PC-3 (cell line): ENCODE measurements around the gene ZNF275. TPM values are rescaled to one million over a fixed set of nuclear protein-coding genes. Genes with fewer than 3 reads are reported as not detected.

Source experiments
- ATAC-seq: fragments of 200-7000 bp; cut with Tn5 transposase; 2 replicates; pipeline ENCODE4 v1.9.1; 2020; ENCODE audit warnings: mild to moderate bottlenecking, moderate library complexity
- BruUV-seq: library from RNA; stranded (reverse); fragments of 400-500 nt; replicated peaks from 2 replicates; lab custom pipeline; 2021; lab: Mats Ljungman, UMichigan
- CTCF ChIA-PET: fragments of 300-600 bp; sonication (Branson Sonifier 250); formaldehyde crosslinking; loops from one replicate; lab custom pipeline; 2022; ENCODE audit warnings: antibody characterized with exemption; lab: Charles Lee
- POLR2A ChIA-PET: fragments of 300-600 bp; sonication (Branson Sonifier 250); formaldehyde crosslinking; loops from one replicate; lab custom pipeline; 2022; ENCODE audit warnings: antibody characterized with exemption; ENCODE audit not compliant: unreplicated experiment; lab: Charles Lee
- DNase-seq: peaks from one replicate; pipeline ENCODE4 v3.0.0-alpha.2; 2015
- H2AFZ ChIP-seq: fragments of 300-600 bp; sonication (generic); 2 replicates; pipeline ENCODE4 v1.6.0; 2016; ENCODE audit warnings: antibody characterized with exemption, low read length
- H3F3A ChIP-seq: fragments of 300-600 bp; sonication (generic); one replicate; pipeline ENCODE4 v1.6.0; 2017; ENCODE audit warnings: antibody characterized with exemption, low read length, control low read depth, mild to moderate bottlenecking; ENCODE audit not compliant: unreplicated experiment
- H3K27ac ChIP-seq: fragments of 300-600 bp; sonication (generic); 2 replicates; pipeline ENCODE4 v1.5.1; 2016; ENCODE audit warnings: mild to moderate bottlenecking, low read length
- H3K27me3 ChIP-seq: fragments of 300-600 bp; sonication (generic); 2 replicates; pipeline ENCODE4 v1.6.1; 2016; ENCODE audit warnings: low read length, mixed read lengths
- H3K36me3 ChIP-seq: fragments of 300-600 bp; sonication (generic); 2 replicates; pipeline ENCODE4 v1.6.1; 2016; ENCODE audit warnings: low read depth, mixed run types, low read length, mixed read lengths
- H3K4me1 ChIP-seq: fragments of 300-600 bp; sonication (generic); 2 replicates; pipeline ENCODE4 v1.5.1; 2016; ENCODE audit warnings: low read length; ENCODE audit not compliant: insufficient read depth
- H3K4me2 ChIP-seq: fragments of 300-600 bp; sonication (generic); 2 replicates; pipeline ENCODE4 v1.6.0; 2016; ENCODE audit warnings: low read length
- H3K4me3 ChIP-seq: fragments of 300-600 bp; sonication (generic); 2 replicates; pipeline ENCODE4 v1.5.1; 2016; ENCODE audit warnings: mild to moderate bottlenecking, low read length, mixed read lengths
- H3K79me2 ChIP-seq: fragments of 300-600 bp; sonication (generic); 2 replicates; pipeline ENCODE4 v1.6.1; 2017; ENCODE audit warnings: low read length, mixed read lengths
- H3K9ac ChIP-seq: fragments of 300-600 bp; sonication (generic); 2 replicates; pipeline ENCODE4 v1.6.0; 2016; ENCODE audit warnings: mild to moderate bottlenecking, low read length
- H3K9me2 ChIP-seq: fragments of 300-600 bp; sonication (generic); replicated peaks from 2 replicates; pipeline ENCODE4 v1.6.1; 2016; ENCODE audit warnings: mixed run types, low read length, mixed read lengths
- H3K9me3 ChIP-seq: fragments of 300-600 bp; sonication (generic); 2 replicates; pipeline ENCODE4 v1.6.1; 2016; ENCODE audit warnings: low read length, mixed read lengths
- H4K20me1 ChIP-seq: fragments of 300-600 bp; sonication (generic); 2 replicates; pipeline ENCODE4 v1.6.1; 2016; ENCODE audit warnings: low read length, mixed read lengths
- CTCF ChIP-seq: fragments of 300-600 bp; sonication (generic); conservative IDR thresholded peaks from 2 replicates; pipeline ENCODE4 v1.5.1; 2017; ENCODE audit warnings: antibody characterized with exemption, low read depth, mild to moderate bottlenecking, low read length
- EZH2 ChIP-seq: fragments of 300-600 bp; sonication (generic); IDR thresholded peaks from one replicate; pipeline ENCODE4 v1.6.1; 2017; ENCODE audit warnings: antibody characterized with exemption, mild to moderate bottlenecking, low read length; ENCODE audit not compliant: unreplicated experiment
- EZH2phosphoT487 ChIP-seq: fragments of 300-600 bp; sonication (generic); IDR thresholded peaks from 2 replicates; pipeline ENCODE4 v1.6.1; 2018; ENCODE audit warnings: mild to moderate bottlenecking, antibody characterized with exemption, low read length, borderline replicate concordance
- intact Hi-C: fragments of 100-400 bp; cut with micrococcal nuclease; formaldehyde crosslinking; loops from 2 replicates; pipeline ENCODE4 v1.9.0; 2023
- total RNA-seq: library from RNA; depleted of rRNA; stranded (reverse); fragments of >200 nt; gene quantifications from 2 replicates; pipeline ENCODE4 v1.2.3, GENCODE V29; 2014

Gene ZNF275
- total RNA-seq, 1 experiment from 2014 or later, result 7.1 TPM

GRCh38 chrX:153386097-153386496 lies 52.1 kb downstream of the ZNF275 start:
- BruUV-seq, result no TSS peak
- intact Hi-C loops, result no loop called here
- POLR2A ChIA-PET, result no interaction called here
- H3K9me3 ChIP-seq, result no peaks in the 10 kb centered on the region
- no peak for DNase-seq
- H3K27me3 ChIP-seq, result no peaks in the 10 kb centered on the region
- no peaks in the 10 kb centered on the region for H3K36me3 ChIP-seq
- no peak overlapping the region for H2AFZ ChIP-seq
- TF ChIP-seq CTCF, result no peak
- TF ChIP-seq EZH2, result no peak
- no peak for TF ChIP-seq EZH2phosphoT487
- H3K4me1 ChIP-seq, result no peaks in the 10 kb centered on the region
- H3K4me2 ChIP-seq, result no peak overlapping the region
- H3K27ac ChIP-seq, result no peak overlapping the region
- H3K9me2 ChIP-seq, result no peaks in the 10 kb centered on the region
- CTCF ChIA-PET, result no interaction called here
- H3K9ac ChIP-seq, result no peak overlapping the region
- H3K4me3 ChIP-seq, result no peak overlapping the region
- no peaks in the 10 kb centered on the region for H3K79me2 ChIP-seq
- no peaks in the 10 kb centered on the region for H3F3A ChIP-seq
- no peaks in the 10 kb centered on the region for H4K20me1 ChIP-seq
- no peak for ATAC-seq

GRCh38 chrX:153387345-153387744 lies 53.4 kb downstream of the ZNF275 start:
- H3K9me2 ChIP-seq, result no peaks in the 10 kb centered on the region
- TF ChIP-seq CTCF (no peak), EZH2phosphoT487 (no peak), EZH2 (no peak)
- no peaks in the 10 kb centered on the region for H3K4me1 ChIP-seq
- no peak overlapping the region for H3K9ac ChIP-seq
- H3F3A ChIP-seq, result no peaks in the 10 kb centered on the region
- no peak overlapping the region for H3K4me3 ChIP-seq
- no peak overlapping the region for H3K4me2 ChIP-seq
- H3K27me3 ChIP-seq, result no peaks in the 10 kb centered on the region
- H3K79me2 ChIP-seq, result no peaks in the 10 kb centered on the region
- H2AFZ ChIP-seq, result no peak overlapping the region
- DNase-seq (no peak), ATAC-seq (no peak)
- POLR2A ChIA-PET, result no interaction called here
- no peaks in the 10 kb centered on the region for H3K9me3 ChIP-seq
- intact Hi-C loops, result no loop called here
- CTCF ChIA-PET, result no interaction called here
- no peak overlapping the region for H3K27ac ChIP-seq
- BruUV-seq, result no TSS peak
- H4K20me1 ChIP-seq, result no peaks in the 10 kb centered on the region
- H3K36me3 ChIP-seq, result no peaks in the 10 kb centered on the region

- no peaks in the 10 kb centered on the region for H3F3A ChIP-seq
- ChIA-PET CTCF (no interaction called here), POLR2A (no interaction called here)
- H4K20me1 ChIP-seq, result no peaks in the 10 kb centered on the region
- H3K27ac ChIP-seq, result no peak overlapping the region
- H3K9me2 ChIP-seq, result no peaks in the 10 kb centered on the region
- no peak for ATAC-seq
- H3K4me2 ChIP-seq, result no peak overlapping the region
- TF ChIP-seq EZH2phosphoT487 (no peak), CTCF (no peak), EZH2 (no peak)
- no peak overlapping the region for H3K9ac ChIP-seq
- no peaks in the 10 kb centered on the region for H3K4me1 ChIP-seq
- H3K36me3 ChIP-seq, result no peaks in the 10 kb centered on the region
- BruUV-seq, result no TSS peak
- H3K27me3 ChIP-seq, result no peaks in the 10 kb centered on the region
- no peak overlapping the region for H2AFZ ChIP-seq
- DNase-seq, result no peak
- H3K79me2 ChIP-seq, result no peaks in the 10 kb centered on the region
- H3K4me3 ChIP-seq, result no peak overlapping the region
- intact Hi-C loops, result no loop called here
- no peaks in the 10 kb centered on the region for H3K9me3 ChIP-seq
Observed at GRCh38 chrX:153387987-153388721, 54.2 kb downstream of the ZNF275 start.
